CD4-positive, alpha-beta T cell (primary cell): Measurements from ENCODE around the gene C4orf50. TPM values are rescaled to one million over a fixed set of nuclear protein-coding genes. Genes with fewer than 3 reads are reported as not detected.

Experiments
- ATAC-seq: fragments of 200-7000 bp; cut with Tn5 transposase; one replicate; pipeline ENCODE4 v1.10.0; 2022; ENCODE audit warnings: mild to moderate bottlenecking; ENCODE audit not compliant: poor library complexity
- CTCF ChIA-PET: fragments of 350-600 bp; sonication (Branson Sonifier 250); formaldehyde crosslinking; loops from one replicate; lab custom pipeline; 2021; ENCODE audit warnings: antibody characterized with exemption, inconsistent platforms; lab: Charles Lee
- POLR2A ChIA-PET: fragments of 350-600 bp; sonication (Branson Sonifier 250); formaldehyde crosslinking; loops from one replicate; lab custom pipeline; 2021; ENCODE audit warnings: antibody characterized with exemption, inconsistent platforms; lab: Charles Lee
- DNase-seq, 14 experiments: peaks; one replicate each; pipeline ENCODE4 v3.0.0-alpha.2; 2013 to 2020; ENCODE audit warnings: mixed read lengths in 2 of 14
- H3K27ac ChIP-seq, 2 donors: one replicate each; pipeline versions ENCODE4 v1.5.1 to v1.7.0; 2013; ENCODE audit warnings: low read length in 2 of 2, low read depth in 1 of 2, mild to moderate bottlenecking in 1 of 2
- H3K27me3 ChIP-seq, 2 experiments: 1 replicate in 1 of 2; 2 replicates in 1 of 2; pipeline versions ENCODE4 v1.6.1 to v1.7.0; 2013; ENCODE audit warnings: low read length in 2 of 2, control low read depth in 1 of 2, mild to moderate bottlenecking in 1 of 2, moderate library complexity in 1 of 2; ENCODE audit not compliant: insufficient read depth in 2 of 2, control insufficient read depth in 1 of 2
- H3K36me3 ChIP-seq: one replicate; pipeline ENCODE4 v1.6.1; 2013; ENCODE audit warnings: low read length, control low read depth; ENCODE audit not compliant: insufficient read depth
- H3K4me1 ChIP-seq: one replicate; pipeline ENCODE4 v1.6.1; 2013; ENCODE audit warnings: low read length, control low read depth; ENCODE audit not compliant: insufficient read depth
- H3K4me3 ChIP-seq: one replicate; pipeline ENCODE4 v1.5.1; 2013; ENCODE audit warnings: mild to moderate bottlenecking, low read length, moderate library complexity
- H3K9me3 ChIP-seq, 2 experiments: 1 replicate in 1 of 2; 2 replicates in 1 of 2; pipeline versions ENCODE4 v1.6.1 to v1.7.0; 2013; ENCODE audit warnings: low read length in 2 of 2, mild to moderate bottlenecking in 2 of 2, control low read depth in 1 of 2, moderate library complexity in 1 of 2; ENCODE audit not compliant: control insufficient read depth in 1 of 2, insufficient read depth in 1 of 2
- H3K27ac Mint-ChIP-seq: one replicate; pipeline ENCODE4 v1.8.0; 2020; ENCODE audit warnings: mixed read lengths
- H3K27me3 Mint-ChIP-seq: one replicate; pipeline ENCODE4 v1.8.0; 2021; ENCODE audit warnings: mixed read lengths
- H3K36me3 Mint-ChIP-seq: one replicate; pipeline ENCODE4 v1.8.0; 2021; ENCODE audit warnings: low read depth, mixed read lengths
- H3K4me1 Mint-ChIP-seq: one replicate; pipeline ENCODE4 v1.8.0; 2021; ENCODE audit warnings: low read depth, mixed read lengths
- H3K4me3 Mint-ChIP-seq: one replicate; pipeline ENCODE4 v1.8.0; 2020; ENCODE audit warnings: mild to moderate bottlenecking, mixed read lengths
- H3K9me3 Mint-ChIP-seq: one replicate; pipeline ENCODE4 v1.8.0; 2020; ENCODE audit warnings: mixed read lengths
- intact Hi-C, 2 experiments: fragments of 100-400 bp; cut with DNase I in 1 of 2; cut with micrococcal nuclease in 1 of 2; formaldehyde crosslinking; loops; one replicate each; pipeline versions ENCODE4 v1.15.1 to v1.9.0; 2023 to 2025; cut with DNase I, micrococcal nuclease
- total RNA-seq, 174 experiments: library from RNA in 2 of 174; stranded (reverse) in 2 of 174; gene quantifications; one replicate each; pipeline ENCODE4 v1.2.3 and lab custom pipeline; 2021 to 2026
- TF ChIP-seq, protein P1 (sequence below): fragments of 200-600 bp; IDR thresholded peaks from one replicate; pipeline ENCODE4 v1.8.0; 2022; ENCODE audit warnings: antibody characterized with exemption, mild to moderate bottlenecking

The C4orf50 gene
- total RNA-seq, 2 experiments from 2014 or later: 0.16 to 0.20 TPM

DNA sequence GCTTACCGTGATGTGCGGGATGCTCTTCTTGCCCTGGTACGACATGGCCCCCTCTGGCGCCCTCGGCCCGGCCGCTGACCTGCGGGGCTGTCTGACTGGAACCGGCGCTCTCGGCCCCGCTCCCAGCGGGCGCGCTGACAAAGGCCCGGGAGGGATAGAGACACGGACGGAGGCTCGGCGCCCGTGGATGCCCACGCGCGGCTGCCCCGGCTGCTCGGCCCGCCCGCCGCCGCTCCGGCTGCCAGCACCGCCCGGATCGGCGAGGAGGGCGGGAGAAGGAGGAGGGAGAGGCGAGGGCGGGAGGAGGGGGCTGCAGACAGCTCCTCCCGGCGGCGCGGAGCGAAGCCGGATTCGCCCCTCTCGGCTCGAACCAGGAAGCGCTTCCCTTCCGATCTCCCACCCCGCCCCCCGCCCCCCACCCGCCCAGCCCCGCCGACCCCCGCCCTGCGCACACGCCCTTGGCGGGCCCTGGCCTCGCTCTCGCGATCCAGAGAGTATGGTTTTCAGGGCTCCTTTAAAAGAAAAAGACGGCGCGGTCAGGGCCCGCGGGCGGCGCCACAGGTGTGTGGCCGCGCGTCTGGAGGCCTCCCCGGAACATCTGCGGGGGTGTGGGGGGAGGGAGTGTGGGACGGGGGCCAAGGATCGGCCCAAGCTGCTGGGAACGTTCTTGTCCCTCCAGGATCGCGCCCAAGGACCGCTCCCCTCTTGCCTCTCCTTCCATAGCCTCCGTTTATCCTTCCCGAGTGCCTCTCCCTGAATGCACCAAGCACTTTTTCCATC lies 129.8 kb downstream of the C4orf50 start:
- intact Hi-C loops: no loop called here
- H3K4me1 Mint-ChIP-seq: no peaks in the 10 kb centered on the region
- no peaks in the 10 kb centered on the region for H3K36me3 Mint-ChIP-seq
- no peak for ATAC-seq
- POLR2A ChIA-PET: no interaction called here
- no peak for DNase-seq
- Histone ChIP-seq H3K27ac (no peak overlapping the region), H3K9me3 (peaks cover 5 to 45% of the 10 kb centered on the region in 2 experiments), H3K27me3 (peaks cover 48 to 54% of the 10 kb centered on the region in 2 experiments), H3K4me1 (peaks cover 5% of the 10 kb centered on the region), H3K36me3 (no peaks in the 10 kb centered on the region), H3K4me3 (no peak overlapping the region)
- TF ChIP-seq, protein P1, sequence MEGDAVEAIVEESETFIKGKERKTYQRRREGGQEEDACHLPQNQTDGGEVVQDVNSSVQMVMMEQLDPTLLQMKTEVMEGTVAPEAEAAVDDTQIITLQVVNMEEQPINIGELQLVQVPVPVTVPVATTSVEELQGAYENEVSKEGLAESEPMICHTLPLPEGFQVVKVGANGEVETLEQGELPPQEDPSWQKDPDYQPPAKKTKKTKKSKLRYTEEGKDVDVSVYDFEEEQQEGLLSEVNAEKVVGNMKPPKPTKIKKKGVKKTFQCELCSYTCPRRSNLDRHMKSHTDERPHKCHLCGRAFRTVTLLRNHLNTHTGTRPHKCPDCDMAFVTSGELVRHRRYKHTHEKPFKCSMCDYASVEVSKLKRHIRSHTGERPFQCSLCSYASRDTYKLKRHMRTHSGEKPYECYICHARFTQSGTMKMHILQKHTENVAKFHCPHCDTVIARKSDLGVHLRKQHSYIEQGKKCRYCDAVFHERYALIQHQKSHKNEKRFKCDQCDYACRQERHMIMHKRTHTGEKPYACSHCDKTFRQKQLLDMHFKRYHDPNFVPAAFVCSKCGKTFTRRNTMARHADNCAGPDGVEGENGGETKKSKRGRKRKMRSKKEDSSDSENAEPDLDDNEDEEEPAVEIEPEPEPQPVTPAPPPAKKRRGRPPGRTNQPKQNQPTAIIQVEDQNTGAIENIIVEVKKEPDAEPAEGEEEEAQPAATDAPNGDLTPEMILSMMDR: no peak
- CTCF ChIA-PET: no interaction called here
- H3K27ac Mint-ChIP-seq: no peak overlapping the region
- H3K27me3 Mint-ChIP-seq: peaks cover 75% of the 10 kb centered on the region
- no peak overlapping the region for H3K4me3 Mint-ChIP-seq
- no peaks in the 10 kb centered on the region for H3K9me3 Mint-ChIP-seq

DNA sequence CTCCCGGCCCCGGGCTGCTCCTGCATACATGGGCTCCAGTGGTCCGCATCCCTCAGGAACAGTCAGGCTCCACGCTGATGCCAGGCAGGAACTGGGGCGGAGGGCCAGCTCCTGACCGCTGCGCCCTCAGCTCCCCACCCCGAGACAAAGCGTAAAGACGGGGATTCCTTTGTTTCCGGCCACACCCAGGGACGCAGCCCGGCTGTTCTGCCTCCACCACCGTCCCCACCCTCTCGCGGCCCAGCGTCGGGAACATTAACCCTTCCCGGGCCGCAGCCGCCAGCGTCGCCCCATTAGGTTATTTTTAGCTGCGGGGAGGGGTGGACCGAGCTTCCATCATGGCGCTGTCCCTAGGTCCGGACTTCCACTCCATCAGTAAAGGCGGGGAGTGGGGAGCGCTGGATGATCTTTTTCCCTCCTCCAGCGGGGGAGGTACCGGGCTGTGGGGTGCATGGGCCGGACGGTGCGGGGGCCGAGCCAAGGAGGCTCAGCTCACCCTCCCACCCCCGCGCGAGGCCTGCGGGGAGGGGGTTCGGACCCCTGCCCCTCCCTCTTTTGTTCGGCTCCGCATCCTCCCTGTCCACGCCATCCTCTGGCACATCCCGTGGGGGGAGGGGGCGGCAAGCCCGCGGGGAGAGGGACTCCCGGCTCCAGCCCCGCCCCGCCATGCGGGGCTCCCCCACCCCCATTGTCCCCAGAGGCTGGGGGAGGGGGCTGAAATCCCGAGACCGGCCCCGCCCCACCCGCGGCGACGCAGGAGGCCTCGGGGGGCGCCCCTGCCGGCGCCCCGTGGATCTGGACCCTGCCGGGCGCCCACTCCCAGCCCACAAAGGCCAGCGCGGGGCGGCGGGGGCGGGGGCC lies 130.6 kb downstream of the C4orf50 start:
- H3K36me3 Mint-ChIP-seq: no peaks in the 10 kb centered on the region
- no peak overlapping the region for H3K27ac Mint-ChIP-seq
- H3K9me3 Mint-ChIP-seq: peaks cover 2% of the 10 kb centered on the region
- Histone ChIP-seq H3K27ac (no peak overlapping the region), H3K36me3 (no peaks in the 10 kb centered on the region), H3K4me1 (peaks cover 5% of the 10 kb centered on the region), H3K27me3 (peaks cover 46 to 53% of the 10 kb centered on the region in 2 experiments), H3K4me3 (no peak overlapping the region), H3K9me3 (peaks cover 5 to 45% of the 10 kb centered on the region in 2 experiments)
- DNase-seq (no peak), ATAC-seq (no peak)
- intact Hi-C loops: no loop called here
- TF ChIP-seq, protein P1: no peak
- peaks cover 77% of the 10 kb centered on the region for H3K27me3 Mint-ChIP-seq
- CTCF ChIA-PET: no interaction called here
- no peaks in the 10 kb centered on the region for H3K4me1 Mint-ChIP-seq
- no peak overlapping the region for H3K4me3 Mint-ChIP-seq
- POLR2A ChIA-PET: no interaction called here

DNA sequence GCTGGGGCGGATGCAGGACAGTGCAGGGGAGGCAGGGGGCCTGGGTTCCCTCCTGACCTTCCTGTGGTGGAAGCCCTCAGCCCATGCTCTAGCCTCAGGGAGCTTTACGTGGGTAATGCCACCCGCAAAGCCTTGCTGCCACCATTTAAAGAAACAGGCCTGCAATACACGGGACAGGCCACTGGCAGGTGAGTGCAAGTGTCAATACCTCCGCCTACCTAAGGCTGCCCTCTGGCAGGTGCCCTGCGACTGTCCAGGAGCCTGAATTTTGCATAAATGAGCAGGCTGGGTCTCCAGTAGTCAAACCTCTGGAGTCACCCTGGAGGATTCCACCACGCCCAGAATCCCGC lies 131.2 kb downstream of the C4orf50 start:
- intact Hi-C loops: no loop called here
- no peaks in the 10 kb centered on the region for H3K36me3 ChIP-seq

More for the DNA sequence above, 131.2 kb downstream of the C4orf50 start:
- ChIA-PET CTCF (no interaction called here), POLR2A (no interaction called here)
- H3K27me3 Mint-ChIP-seq: peaks cover 79% of the 10 kb centered on the region
- H3K27ac Mint-ChIP-seq: no peak overlapping the region
- H3K9me3 Mint-ChIP-seq: peaks cover 2% of the 10 kb centered on the region
- Histone ChIP-seq H3K27me3 (peaks cover 43 to 50% of the 10 kb centered on the region in 2 experiments), H3K27ac (no peak overlapping the region), H3K9me3 (peaks cover 5 to 42% of the 10 kb centered on the region in 2 experiments), H3K4me1 (peaks cover 5% of the 10 kb centered on the region), H3K4me3 (no peak overlapping the region)
- no peak for ATAC-seq
- H3K4me1 Mint-ChIP-seq: no peaks in the 10 kb centered on the region
- no peak for DNase-seq
- H3K36me3 Mint-ChIP-seq: no peaks in the 10 kb centered on the region
- H3K4me3 Mint-ChIP-seq: no peak overlapping the region
- TF ChIP-seq, protein P1: no peak
